Omental fat pad (tissue), 4 donors: Measurements from ENCODE around the gene HOXD11. TPM values are rescaled to one million over a fixed set of nuclear protein-coding genes. Genes with fewer than 3 reads are reported as not detected.

Source experiments
- ATAC-seq: fragments of 150-250 bp; one replicate; pipeline ENCODE4 v1.9.1; 2016; ENCODE audit warnings: mild to moderate bottlenecking, moderate library complexity; ENCODE audit not compliant: low FRiP score
- DNase-seq: peaks from one replicate; pipeline ENCODE4 v3.0.0-alpha.2; 2019; ENCODE audit warnings: low spot score
- CTCF ChIP-seq, 3 donors: fragments of 450-650 bp; IDR thresholded peaks; one replicate each; pipeline ENCODE4 v1.5.1; 2016 to 2017; ENCODE audit warnings: antibody characterized with exemption in 3 of 3, mild to moderate bottlenecking in 3 of 3, moderate library complexity in 2 of 3
- total RNA-seq, 4 donors: library from RNA; depleted of rRNA; stranded (reverse); fragments of >200 nt; gene quantifications; one replicate each; pipeline ENCODE4 v1.1.0, GENCODE V29; 2016

The HOXD11 gene
- total RNA-seq, 4 donors from 2014 or later = not detected

- TF ChIP-seq CTCF (IDR thresholded peaks at IDR 0.05) = no peak
- DNase-seq (no peak), ATAC-seq (no peak)
Measured at GRCh38 chr2:176085861-176086771, 21.0 kb upstream of the HOXD11 start.

GRCh38 chr2:176087330-176088047 lies 19.6 kb upstream of the HOXD11 start:
- DNase-seq = no peak
- no peak for ATAC-seq
- no peak for TF ChIP-seq CTCF (IDR thresholded peaks at IDR 0.05)

- ATAC-seq = peak; percentile 55
- DNase-seq = no peak
- TF ChIP-seq CTCF (IDR thresholded peaks at IDR 0.05) = no peak
Measured at GRCh38 chr2:176088048-176088936, 18.8 kb upstream of the HOXD11 start.

- TF ChIP-seq CTCF (IDR thresholded peaks at IDR 0.05) = no peak
- ATAC-seq (no peak), DNase-seq (no peak)
Measured at GRCh38 chr2:176088937-176089842, 17.9 kb upstream of the HOXD11 start.

GRCh38 chr2:176089843-176090395 lies 17.2 kb upstream of the HOXD11 start:
- no peak for TF ChIP-seq CTCF (IDR thresholded peaks at IDR 0.05)
- ATAC-seq = no peak
- no peak for DNase-seq
